Stimulated activated CD8-positive, alpha-beta memory T cell treated with anti-CD3 and anti-CD28 coated beads, Interleukin-2, amount 100 ng/mL, for 48 hours (primary cell): ENCODE results near the gene DOCK7.
"Not testable (repeated sequence)": the region's sequence is repeated elsewhere in the genome, so short reads cannot be mapped to it uniquely, and the experiment has no call there.

Experiments
- DNase-seq, 2 donors: peaks; one replicate each; pipeline ENCODE4 v3.0.0-alpha.2; 2020; ENCODE audit warnings: low read depth in 2 of 2

The DOCK7 gene

GRCh38 chr1:62687903-62688686 lies at the start of gene DOCK7:
Gene DOCK7 (minus strand): TSS chr1:62688386. CDS start chr1:62688264, 122 bp downstream.
- peak; percentile 17 to 34 for DNase-seq

- DNase-seq = no peak
Observed at GRCh38 chr1:62735491-62736171, 47.4 kb upstream of the DOCK7 start.

- no peak for DNase-seq
Observed at GRCh38 chr1:62732331-62732730, 44.1 kb upstream of the DOCK7 start.

- no peak for DNase-seq
Observed at GRCh38 chr1:62728963-62729362, 40.8 kb upstream of the DOCK7 start.

- no peak for DNase-seq
Observed at GRCh38 chr1:62727656-62728407, 39.6 kb upstream of the DOCK7 start.

- DNase-seq = no peak
Observed at GRCh38 chr1:62726011-62726442, 37.8 kb upstream of the DOCK7 start.

GRCh38 chr1:62725255-62725654 lies 37.1 kb upstream of the DOCK7 start:
- no peak for DNase-seq

GRCh38 chr1:62724430-62724829 lies 36.2 kb upstream of the DOCK7 start:
- DNase-seq = no peak

- no peak for DNase-seq
Observed at GRCh38 chr1:62723883-62724282, 35.7 kb upstream of the DOCK7 start.

- DNase-seq = no peak
Observed at GRCh38 chr1:62722796-62723195, 34.6 kb upstream of the DOCK7 start.

GRCh38 chr1:62720946-62721554 lies 32.9 kb upstream of the DOCK7 start:
- no peak for DNase-seq

GRCh38 chr1:62718400-62718799 lies 30.2 kb upstream of the DOCK7 start:
- not testable (repeated sequence) for DNase-seq

- DNase-seq = no peak
Observed at GRCh38 chr1:62717483-62717882, 29.3 kb upstream of the DOCK7 start.

GRCh38 chr1:62716397-62716796 lies 28.2 kb upstream of the DOCK7 start:
- DNase-seq = no peak

GRCh38 chr1:62712336-62713243 lies 24.4 kb upstream of the DOCK7 start:
- no peak for DNase-seq

- no peak for DNase-seq
Observed at GRCh38 chr1:62707744-62708120, 19.5 kb upstream of the DOCK7 start.

- no peak for DNase-seq
Observed at GRCh38 chr1:62706985-62707743, 19.0 kb upstream of the DOCK7 start.

- DNase-seq = not testable (repeated sequence)
Observed at GRCh38 chr1:62698161-62698560, 10.0 kb upstream of the DOCK7 start.

- not testable (repeated sequence) for DNase-seq
Observed at GRCh38 chr1:62694479-62694878, 6.3 kb upstream of the DOCK7 start.

- DNase-seq = no peak
Observed at GRCh38 chr1:62693123-62693522, 4.9 kb upstream of the DOCK7 start.
